Tibial nerve (tissue), 4 donors: ENCODE results near the gene CRIP2.

Experiments
- CTCF ChIP-seq, 5 experiments: fragments of 200-600 bp in 3 of 5; fragments of 450-650 bp in 2 of 5; sonication (generic) in 3 of 5; IDR thresholded peaks; one replicate each; pipeline ENCODE4 v1.5.1; 2016 to 2019; ENCODE audit warnings: antibody characterized with exemption in 5 of 5, mild to moderate bottlenecking in 3 of 5, moderate library complexity in 2 of 5
- EP300 ChIP-seq, 2 donors: sonication (generic); formaldehyde crosslinking; IDR thresholded peaks; one replicate each; pipeline ENCODE4 v1.6.1; 2017; ENCODE audit warnings: antibody characterized with exemption in 2 of 2, mild to moderate bottlenecking in 1 of 2
- POLR2A ChIP-seq, 2 donors: fragments of 450-650 bp; IDR thresholded peaks; one replicate each; pipeline ENCODE4 v1.6.1; 2017; ENCODE audit warnings: antibody characterized with exemption in 2 of 2, mild to moderate bottlenecking in 2 of 2, moderate library complexity in 2 of 2

GRCh38 chr14:105448706-105449111, 25.9 kb upstream of the CRIP2 start:
- TF ChIP-seq POLR2A (IDR thresholded peaks at IDR 0.05) (no peak), CTCF (IDR thresholded peaks at IDR 0.05) (peak; percentile 91 to 95 (median 95)), EP300 (IDR thresholded peaks at IDR 0.05) (peak in 1 of 2 donors; percentile 60)
